Kasumi-1 (cell line): ENCODE results near the gene ITGBL1.

Experiments used
- DNase-seq, 2 experiments: peaks; one replicate each; lab custom pipeline; 2025; lab: John Stamatoyannopoulos, UW

ITGBL1 gene

DNA sequence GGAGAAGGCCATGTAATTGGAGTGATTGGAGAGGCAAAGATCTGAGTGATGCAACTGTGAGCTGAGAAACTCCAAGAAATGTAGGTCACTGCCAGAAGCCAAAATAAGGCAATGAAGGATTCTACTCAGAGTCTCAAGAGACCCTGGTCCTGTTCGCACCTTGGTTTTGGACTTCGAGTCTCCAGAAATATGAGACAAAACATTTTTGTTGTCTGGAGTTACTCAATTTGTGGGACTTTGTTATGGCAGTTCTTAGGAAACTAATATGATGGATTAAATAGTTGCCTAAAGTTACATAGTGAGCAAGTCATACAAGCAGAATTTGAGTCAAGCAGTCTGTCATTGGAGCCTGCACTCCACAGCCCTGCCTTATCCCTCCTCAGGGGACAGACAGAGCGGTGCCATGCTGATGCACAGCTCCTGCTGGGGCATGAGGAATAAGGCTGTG is 104.2 kb downstream of the ITGBL1 start:
- no peak for DNase-seq

- DNase-seq, result no peak
Observed at GRCh38 chr13:101565317-101565716, 112.8 kb downstream of the ITGBL1 start.

GRCh38 chr13:101567841-101568240 is 115.4 kb downstream of the ITGBL1 start:
- no peak for DNase-seq

DNA sequence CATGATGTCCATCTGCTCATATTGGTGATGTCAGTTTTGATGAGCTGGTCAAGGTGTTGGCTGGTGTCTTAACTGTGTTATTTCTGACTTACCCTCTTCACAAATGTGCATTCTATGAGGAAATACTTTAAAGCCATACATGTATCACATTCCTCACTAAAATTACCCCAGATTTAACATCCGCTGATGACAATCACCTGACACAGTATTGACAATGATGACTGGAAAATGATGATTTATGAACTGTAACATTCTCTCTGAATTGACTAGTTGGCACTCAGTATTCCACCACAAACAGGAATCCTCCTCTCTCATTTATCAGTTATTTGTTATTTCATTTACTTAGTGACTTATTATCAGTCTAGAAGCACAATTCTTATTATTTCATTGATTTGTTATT is 117.3 kb downstream of the ITGBL1 start:
- no peak for DNase-seq

- no peak for DNase-seq
Observed at GRCh38 chr13:101570410-101570809, 117.9 kb downstream of the ITGBL1 start.

DNA sequence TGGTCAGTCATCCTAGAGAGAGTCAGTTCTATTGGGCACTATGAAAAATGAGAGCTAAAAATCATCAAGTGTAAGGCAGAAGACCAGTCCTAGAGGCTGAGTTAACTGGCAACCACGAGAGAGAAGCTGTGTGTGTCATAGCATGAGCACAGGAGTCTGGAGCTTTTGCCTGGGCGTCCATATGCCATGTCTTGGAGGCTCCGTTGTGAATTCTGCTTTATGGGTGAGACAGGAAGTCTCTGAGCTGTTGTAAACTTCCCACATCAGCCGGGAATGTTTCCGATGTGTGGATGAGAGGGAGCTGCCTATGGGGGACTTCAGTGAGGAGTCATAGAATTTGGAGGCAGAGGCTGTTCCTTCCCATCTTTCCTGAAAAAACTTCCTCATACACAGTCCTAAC is 120.0 kb downstream of the ITGBL1 start:
- no peak for DNase-seq

DNA sequence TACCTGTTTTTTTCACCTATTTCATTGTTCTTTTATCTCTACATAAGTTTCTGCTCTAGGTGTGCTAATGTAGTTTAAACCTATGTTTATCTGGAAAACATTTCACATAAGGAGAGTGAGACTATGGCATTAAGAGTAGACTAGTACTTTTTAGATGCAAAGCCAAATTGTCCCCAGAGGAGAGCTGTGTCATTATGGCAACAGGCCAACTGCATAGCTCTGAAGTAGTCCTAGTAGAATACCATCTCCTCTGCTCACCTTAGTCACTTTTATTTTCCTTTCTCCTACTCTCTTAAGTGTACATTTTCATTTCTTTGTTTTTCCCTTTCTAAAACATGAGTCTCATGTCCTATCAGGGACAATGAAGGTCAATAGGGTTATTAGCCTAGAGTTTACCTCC is 123.1 kb downstream of the ITGBL1 start:
- DNase-seq, result no peak

GRCh38 chr13:101576455-101576854 is 124.0 kb downstream of the ITGBL1 start:
- DNase-seq, result no peak

DNA sequence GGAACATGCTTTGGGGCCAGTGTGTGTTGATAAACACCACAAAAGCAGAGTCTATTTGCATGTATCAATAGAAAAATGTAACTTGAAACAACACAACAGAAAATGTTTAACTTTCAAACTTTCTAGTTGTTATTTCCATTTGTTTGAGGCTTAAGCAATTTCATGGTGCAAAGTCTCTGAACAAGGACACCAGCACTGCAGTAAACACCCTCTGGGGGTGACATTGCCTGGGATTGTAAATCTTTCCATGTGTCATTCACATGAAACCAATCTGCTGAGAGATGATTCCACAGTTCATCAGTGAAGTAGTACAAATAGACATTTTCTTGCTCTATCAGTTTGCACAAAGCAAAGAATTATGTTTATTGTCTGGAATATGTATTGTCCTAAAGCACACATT is 124.5 kb downstream of the ITGBL1 start:
- DNase-seq, result no peak

GRCh38 chr13:101579281-101579802 is 126.9 kb downstream of the ITGBL1 start:
- no peak for DNase-seq

DNA sequence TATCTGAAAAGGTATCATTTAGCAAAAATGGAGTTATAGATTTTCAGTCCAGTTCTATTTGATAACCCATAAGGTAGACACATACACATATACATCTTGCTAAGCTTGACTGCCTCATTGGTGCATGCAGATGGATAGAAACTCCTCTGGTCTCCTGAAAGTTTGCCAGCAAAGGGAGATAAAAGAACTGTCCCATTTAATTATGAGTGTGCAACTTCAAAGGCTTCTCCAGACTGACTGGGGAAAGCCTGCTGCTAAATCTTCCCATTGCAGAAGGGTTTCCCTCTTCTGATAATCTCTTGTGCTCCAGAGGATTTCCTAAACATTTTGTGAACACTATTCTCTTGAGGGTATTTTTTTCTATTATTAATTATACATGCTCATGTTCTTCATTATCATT is 131.9 kb downstream of the ITGBL1 start:
- DNase-seq, result no peak

DNA sequence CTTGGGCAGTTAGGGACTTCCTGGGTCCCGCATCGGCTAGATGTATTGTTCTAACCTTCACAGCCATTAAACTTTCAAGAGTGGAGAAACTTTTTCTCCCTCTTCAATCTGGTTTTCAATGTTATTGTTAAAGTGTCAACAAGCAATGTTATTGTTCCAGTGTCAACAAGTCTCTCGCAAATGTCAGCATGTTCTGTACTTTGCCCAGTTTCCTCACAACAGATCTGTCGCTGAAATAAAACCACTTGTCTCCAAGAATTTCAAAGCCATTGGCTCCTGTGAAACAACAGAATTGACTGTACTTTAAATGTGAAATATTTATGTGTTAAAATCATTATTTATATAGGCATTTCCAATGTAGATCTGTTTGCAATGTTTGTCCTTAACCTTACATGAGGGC is 138.0 kb downstream of the ITGBL1 start:
- no peak for DNase-seq

DNA sequence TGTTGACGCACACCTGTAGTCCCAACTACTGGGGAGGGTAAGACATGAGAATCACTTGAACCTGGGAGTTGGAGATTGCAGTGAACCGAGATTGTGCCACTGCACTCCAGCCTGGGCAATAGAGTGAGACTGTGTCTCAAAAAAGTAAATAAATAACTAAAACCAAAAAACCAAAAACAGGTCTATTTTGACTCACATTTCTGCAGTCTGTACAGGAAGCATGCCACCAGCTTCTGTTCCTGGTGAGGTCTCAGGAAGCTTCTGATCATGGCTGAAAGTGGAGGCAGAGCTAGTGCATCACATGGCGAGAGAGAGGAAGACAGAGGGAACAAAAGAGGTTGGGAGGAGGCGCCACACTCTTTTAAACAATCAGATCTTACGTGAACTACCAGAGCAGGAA is 142.5 kb downstream of the ITGBL1 start:
- no peak for DNase-seq

DNA sequence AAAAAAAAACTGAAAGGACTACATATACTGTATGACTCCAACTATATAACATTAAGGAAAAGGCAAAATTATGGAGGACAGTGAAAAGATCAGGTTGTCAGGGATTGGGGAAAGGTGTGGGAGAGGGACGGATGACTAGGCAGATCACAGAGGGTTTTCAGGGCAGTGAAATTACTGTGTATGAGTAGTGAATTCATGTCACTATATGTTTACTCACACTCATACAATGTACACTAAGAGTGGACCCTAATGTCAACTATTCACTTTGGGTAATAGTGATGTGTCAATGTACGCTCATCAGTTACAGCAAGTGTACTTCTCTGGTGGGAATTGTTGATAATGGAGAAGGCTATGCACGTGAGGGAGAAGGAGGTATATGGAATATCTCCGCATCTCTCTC is 144.3 kb downstream of the ITGBL1 start:
- no peak for DNase-seq

DNA sequence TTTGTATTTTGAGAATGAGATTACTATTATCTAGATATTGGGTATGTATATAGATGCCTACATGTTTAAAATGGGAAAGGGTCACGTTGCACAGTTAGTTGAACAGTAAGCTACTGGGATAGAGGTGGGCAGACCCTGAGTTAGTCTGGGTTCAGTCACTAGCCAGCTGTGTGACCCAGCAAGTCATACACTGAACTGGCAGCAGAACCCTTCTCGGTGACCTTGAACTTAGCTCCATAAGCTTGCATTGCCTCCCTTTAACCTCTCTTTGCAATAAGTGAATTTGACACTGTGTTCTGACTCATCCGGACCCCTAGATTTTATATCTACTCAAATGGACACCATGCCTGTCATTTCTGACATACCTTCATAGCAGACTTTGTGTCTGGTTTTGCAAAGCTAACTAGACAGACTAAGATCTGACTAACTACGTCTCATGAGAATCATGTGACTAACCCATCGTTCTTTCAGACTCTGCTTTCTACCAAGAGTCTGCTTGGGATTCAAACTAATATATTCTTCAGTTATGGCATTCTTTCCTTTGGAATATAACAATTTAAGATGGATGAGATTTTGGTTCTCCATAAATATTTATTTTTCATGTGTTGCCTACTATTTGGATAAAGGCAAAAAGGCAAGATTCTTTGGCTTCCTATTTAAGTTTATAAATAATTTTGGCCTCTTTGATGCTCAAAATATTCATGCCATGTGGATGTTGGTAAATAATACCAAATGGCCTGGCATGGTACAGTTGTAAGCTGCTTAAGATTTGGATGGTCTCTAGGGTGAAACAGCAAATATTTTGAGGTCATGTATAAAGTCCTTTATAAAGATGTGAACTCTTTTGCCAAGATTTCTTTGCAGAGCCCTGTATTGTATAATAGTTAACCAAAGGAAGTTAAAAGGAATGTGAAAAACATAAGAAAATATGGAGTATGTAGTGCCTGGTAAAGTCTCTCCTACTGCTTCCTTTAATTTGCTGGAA is 159.3 kb downstream of the ITGBL1 start:
- no peak for DNase-seq

DNA sequence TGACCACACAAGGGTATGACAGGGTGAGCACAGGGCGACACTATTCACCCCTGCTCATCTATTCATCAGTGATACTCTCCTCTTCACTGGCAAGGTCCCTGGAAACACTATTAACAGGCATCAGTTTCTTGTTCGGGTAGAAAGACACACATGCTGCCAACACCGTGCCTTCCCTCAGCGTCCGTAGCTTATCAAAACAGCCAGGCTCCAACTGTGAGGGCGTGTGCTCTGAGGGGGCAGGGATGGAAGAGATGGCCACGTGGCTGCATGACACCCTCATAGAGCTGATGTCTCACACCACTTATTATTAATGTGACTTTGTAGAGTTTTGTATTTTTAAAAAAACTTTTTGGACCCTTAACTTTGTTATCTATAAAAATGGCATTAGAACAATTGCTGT is 160.3 kb downstream of the ITGBL1 start:
- DNase-seq, result no peak

DNA sequence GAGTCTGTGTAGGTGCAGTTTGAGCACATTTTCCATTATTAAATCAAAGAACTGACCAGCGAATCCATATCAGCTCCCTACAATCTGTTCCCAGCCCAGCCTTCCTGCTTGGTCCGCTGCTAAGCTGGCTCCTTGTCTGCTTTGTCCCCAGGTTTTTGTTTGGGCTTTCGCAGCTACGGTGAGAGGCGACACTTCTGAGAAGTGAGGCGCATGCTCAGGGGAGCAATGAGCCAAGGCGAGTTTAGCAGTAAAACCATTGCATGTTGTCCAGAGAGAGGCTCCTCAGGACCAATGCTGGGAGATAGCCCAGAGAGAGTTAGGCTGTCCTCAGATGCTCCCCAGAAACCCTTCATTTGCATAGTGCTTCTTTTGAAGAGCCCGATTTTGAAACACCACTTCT is 162.0 kb downstream of the ITGBL1 start:
- no peak for DNase-seq

DNA sequence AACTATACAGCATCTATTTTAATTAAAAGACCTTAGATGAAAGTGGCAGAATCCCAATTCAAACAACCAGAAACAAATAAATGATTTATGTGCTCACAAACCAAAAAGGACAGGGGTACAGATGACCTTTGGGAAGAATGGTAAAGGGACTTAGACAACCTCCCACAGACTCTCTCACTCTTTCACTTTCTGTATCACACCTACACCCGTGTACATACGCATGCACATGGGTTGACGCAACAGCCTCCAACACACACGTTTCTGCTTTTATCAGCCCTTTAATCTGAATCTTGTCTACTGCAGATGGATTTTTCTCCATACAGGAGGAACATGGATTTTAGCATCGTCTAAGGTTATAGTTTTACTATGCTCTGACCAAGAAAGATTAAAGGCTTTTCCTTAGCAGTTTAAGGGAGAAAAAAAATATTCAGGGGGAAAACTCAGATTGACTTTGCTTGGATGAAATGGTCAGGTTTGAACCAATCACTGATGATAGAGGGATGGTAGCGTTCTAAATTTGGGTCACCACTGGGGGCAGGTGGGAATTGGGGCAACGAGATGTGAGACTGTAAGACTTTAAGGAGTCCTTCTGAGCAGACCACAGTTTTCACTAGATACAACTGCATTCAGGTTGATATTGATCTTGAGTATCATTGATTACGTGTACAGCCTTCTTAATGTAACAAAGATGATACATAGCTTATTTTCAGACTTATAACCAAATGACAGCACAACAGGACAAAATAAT is 166.1 kb downstream of the ITGBL1 start:
- no peak for DNase-seq

DNA sequence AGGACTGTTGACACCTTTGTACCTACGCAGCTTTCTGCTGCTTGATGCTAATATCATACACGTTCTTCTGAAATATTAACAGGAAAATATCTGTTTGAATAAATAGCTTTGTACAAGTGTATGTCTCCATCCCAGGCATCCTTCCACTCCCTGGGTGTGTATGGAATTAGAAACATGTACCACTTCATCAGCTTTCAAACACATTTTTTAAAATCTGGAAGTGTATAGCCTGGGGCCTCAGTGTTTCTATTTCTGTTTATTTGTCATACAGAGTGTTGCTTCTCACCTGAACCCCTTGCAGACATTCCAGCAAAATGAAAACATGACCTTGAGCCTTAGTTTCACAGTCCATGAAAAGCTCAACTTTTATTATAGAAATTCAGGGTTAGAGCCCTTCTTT is 168.6 kb downstream of the ITGBL1 start:
- DNase-seq, result no peak

GRCh38 chr13:101623470-101624209 is 171.2 kb downstream of the ITGBL1 start:
- no peak for DNase-seq

GRCh38 chr13:101624210-101624922 is 171.9 kb downstream of the ITGBL1 start:
- DNase-seq, result no peak

DNA sequence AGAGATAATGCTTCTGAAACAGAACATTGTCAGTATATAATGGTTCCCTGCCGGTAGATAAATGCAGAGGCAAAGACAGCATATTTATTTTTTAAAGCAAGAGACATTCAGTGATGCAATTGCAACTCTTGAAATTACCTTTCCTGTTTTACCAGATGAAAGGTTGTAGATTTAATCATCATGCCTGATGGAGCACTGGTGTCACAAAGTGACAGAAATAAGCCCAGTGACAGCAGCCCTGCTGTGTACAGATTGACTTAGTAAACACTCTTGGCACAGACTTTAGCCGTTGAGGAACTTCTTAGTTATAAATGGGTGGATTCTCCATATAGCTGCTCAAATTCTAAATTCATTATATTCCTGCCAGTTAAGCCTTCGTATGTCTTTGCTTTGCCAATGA is 172.5 kb downstream of the ITGBL1 start:
- no peak for DNase-seq
